ENCODE results near the gene EBP.

DNA sequence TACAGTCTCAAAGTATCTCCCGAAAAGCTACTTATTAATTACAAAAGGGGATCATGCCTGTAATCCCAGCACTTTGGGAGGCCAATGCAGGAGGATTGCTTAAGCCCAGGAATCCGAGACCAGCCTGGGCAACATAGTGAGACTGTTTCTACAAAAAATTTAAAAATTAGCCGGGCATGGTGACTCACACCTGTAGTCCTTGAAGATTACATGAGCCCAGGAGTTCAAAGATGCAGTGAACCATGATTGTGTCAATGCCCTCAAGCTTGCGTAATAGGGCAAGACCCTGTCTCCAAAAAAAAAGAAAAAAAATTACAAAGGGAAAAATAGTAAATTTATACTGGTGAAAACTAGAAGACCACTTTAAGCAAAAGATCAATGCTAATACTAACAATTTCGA is 16.1 kb upstream of the EBP start:
- TF ChIP-seq, protein P1, sequence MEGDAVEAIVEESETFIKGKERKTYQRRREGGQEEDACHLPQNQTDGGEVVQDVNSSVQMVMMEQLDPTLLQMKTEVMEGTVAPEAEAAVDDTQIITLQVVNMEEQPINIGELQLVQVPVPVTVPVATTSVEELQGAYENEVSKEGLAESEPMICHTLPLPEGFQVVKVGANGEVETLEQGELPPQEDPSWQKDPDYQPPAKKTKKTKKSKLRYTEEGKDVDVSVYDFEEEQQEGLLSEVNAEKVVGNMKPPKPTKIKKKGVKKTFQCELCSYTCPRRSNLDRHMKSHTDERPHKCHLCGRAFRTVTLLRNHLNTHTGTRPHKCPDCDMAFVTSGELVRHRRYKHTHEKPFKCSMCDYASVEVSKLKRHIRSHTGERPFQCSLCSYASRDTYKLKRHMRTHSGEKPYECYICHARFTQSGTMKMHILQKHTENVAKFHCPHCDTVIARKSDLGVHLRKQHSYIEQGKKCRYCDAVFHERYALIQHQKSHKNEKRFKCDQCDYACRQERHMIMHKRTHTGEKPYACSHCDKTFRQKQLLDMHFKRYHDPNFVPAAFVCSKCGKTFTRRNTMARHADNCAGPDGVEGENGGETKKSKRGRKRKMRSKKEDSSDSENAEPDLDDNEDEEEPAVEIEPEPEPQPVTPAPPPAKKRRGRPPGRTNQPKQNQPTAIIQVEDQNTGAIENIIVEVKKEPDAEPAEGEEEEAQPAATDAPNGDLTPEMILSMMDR (optimal IDR thresholded peaks at IDR 0.05 in 1 of 3, IDR thresholded peaks at IDR 0.05 in 1 of 3, conservative IDR thresholded peaks at IDR 0.05 in 1 of 3; ENCODE audit: extremely low read depth in 1 of 3, insufficient read depth in 2 of 3, low read length in 3 of 3) = no peak
- no peak for TF ChIP-seq EZH2 (IDR thresholded peaks at IDR 0.05; ENCODE audit: low read length)
